ENCODE data around the gene ANKRD52.
A peak's percentile ranks its signal among the peaks of the same experiment; 100 is the strongest.
"Not testable (repeated sequence)": the region's sequence is repeated elsewhere in the genome, so short reads cannot be mapped to it uniquely, and the experiment has no call there.

Gene ANKRD52

DNA sequence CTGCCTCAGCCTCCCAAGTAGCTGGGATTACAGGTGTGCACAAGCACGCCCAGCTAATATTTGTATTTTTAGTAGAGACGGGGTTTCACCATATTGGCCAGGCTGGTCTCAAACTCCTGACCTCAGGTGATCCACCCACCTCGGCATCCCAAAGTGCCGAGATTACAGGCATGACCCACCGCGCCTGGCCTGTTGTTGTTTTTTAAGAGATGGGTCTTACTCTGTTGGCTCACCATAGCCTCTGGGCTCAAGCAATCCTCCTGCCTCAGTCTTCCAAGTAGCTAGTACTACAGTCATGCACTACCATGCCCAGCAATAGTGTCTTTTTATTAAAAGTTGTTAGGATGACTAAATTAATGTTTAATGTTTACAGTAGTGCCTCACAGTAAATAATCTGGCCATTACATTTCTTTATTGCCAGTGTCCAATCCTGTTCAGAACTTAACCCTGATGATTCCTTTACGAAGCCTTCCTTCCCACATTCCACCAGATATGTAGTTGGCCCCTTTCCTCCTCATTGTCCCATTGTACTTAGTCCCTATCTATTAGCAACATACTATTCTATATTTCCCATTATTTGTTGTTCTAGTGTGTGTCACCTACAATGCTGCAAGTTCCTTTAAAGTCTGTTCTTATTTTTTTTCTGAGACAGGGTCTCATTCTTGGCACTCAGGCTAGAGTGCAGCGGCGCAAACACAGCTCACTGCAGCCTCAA is 60.1 kb downstream of the ANKRD52 start:
- DNase-seq (ENCODE audit: insufficient read length, low spot score) (no peak), FAIRE-seq (no peak)
- no peak for TF ChIP-seq POLR2A (IDR thresholded peaks at IDR 0.05; ENCODE audit: low read depth, low read length)

GRCh38 chr12:56196818-56197550 is 61.2 kb downstream of the ANKRD52 start:
- DNase-seq (ENCODE audit: insufficient read length, low spot score); FAIRE-seq: not testable (repeated sequence)

GRCh38 chr12:56193025-56193578 is 65.1 kb downstream of the ANKRD52 start:
- TF ChIP-seq POLR2A (IDR thresholded peaks at IDR 0.05; ENCODE audit: low read depth, low read length): no peak
- DNase-seq (ENCODE audit: insufficient read length, low spot score) (peak; percentile 57), FAIRE-seq (no peak)

- DNase-seq (ENCODE audit: insufficient read length, low spot score): no peak
- no peak for TF ChIP-seq POLR2A (IDR thresholded peaks at IDR 0.05; ENCODE audit: low read depth, low read length)
- FAIRE-seq: no peak
Observed at GRCh38 chr12:56192582-56192981, 65.6 kb downstream of the ANKRD52 start.

GRCh38 chr12:56190695-56191155 is 67.5 kb downstream of the ANKRD52 start:
- TF ChIP-seq POLR2A (IDR thresholded peaks at IDR 0.05; ENCODE audit: low read depth, low read length): no peak
- DNase-seq (ENCODE audit: insufficient read length, low spot score): no peak

GRCh38 chr12:56189918-56190694 is 68.1 kb downstream of the ANKRD52 start:
- no peak for TF ChIP-seq POLR2A (IDR thresholded peaks at IDR 0.05; ENCODE audit: low read depth, low read length)
- DNase-seq (ENCODE audit: insufficient read length, low spot score): peak; percentile 71
- FAIRE-seq: no peak

More at GRCh38 chr12:56190695-56191155, 67.5 kb downstream of the ANKRD52 start:
- FAIRE-seq: no peak

- peak; percentile 66 for TF ChIP-seq POLR2A (IDR thresholded peaks at IDR 0.05; ENCODE audit: low read depth, low read length)
- peak; percentile 79 for DNase-seq (ENCODE audit: insufficient read length, low spot score)
- FAIRE-seq: no peak
Observed at GRCh38 chr12:56189099-56189917, 68.9 kb downstream of the ANKRD52 start, which contains the start of gene SMARCC2. SMARCC2 (minus strand) TSS chr12:56189483; CDS start chr12:56189461, 22 bp downstream.

- TF ChIP-seq POLR2A (IDR thresholded peaks at IDR 0.05; ENCODE audit: low read depth, low read length): no peak
- no peak for FAIRE-seq
- no peak for DNase-seq (ENCODE audit: insufficient read length, low spot score)
Observed at GRCh38 chr12:56188778-56189098, 69.4 kb downstream of the ANKRD52 start.

DNA sequence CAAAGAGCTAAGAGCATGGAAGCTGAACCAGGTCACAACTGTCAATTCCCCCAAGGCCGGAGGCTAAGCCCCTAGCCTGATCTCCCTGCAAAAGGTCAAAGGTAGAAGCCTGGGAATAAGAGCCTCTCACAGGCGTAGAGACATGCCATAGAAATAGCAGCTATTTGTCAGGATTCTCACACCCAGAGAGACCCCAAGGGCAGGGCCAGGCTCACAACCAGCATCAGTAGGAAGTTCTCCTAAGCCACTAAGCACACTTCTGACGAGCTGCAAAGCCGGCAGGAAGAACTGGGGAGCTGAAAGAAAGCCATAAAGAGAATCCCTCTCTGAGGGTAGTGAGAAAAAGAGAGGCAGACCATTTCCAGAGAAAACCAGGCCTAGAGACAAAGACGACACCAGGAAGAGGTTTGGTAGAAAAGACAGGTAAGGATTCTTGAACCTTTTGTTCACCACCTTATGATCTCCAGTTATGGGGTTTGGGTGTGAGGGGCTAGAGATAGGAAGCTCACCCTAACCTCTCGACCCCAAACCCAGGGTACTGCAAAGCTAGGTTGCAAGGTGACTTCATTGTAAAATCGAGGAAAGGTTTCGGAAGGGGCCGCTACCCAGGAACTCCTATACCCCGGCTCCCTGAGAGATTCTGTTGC is 69.9 kb downstream of the ANKRD52 start:
- no peak for TF ChIP-seq POLR2A (IDR thresholded peaks at IDR 0.05; ENCODE audit: low read depth, low read length)
- DNase-seq (ENCODE audit: insufficient read length, low spot score) (no peak), FAIRE-seq (no peak)

All from H54 (cell line).